KMS-11 (cell line): ENCODE measurements around the gene NDUFA7.
"Not testable (repeated sequence)": the region's sequence is repeated elsewhere in the genome, so short reads cannot be mapped to it uniquely, and the experiment has no call there.

Experiments used
- H2AFZ ChIP-seq: fragments of 200-600 bp; sonication (generic); 2 replicates; pipeline ENCODE4 v1.6.1; 2016; ENCODE audit warnings: antibody characterized with exemption, mixed run types, low read depth
- H3K27ac ChIP-seq: fragments of 200-600 bp; sonication (generic); 2 replicates; pipeline ENCODE4 v1.6.1; 2016; ENCODE audit warnings: mild to moderate bottlenecking, mixed run types
- H3K27me3 ChIP-seq: fragments of 200-600 bp; sonication (generic); 2 replicates; pipeline ENCODE4 v1.6.1; 2017; ENCODE audit warnings: mild to moderate bottlenecking, low read depth, mixed run types, moderate library complexity; ENCODE audit not compliant: insufficient read depth
- H3K36me3 ChIP-seq: fragments of 200-600 bp; sonication (generic); 2 replicates; pipeline ENCODE4 v1.6.1; 2017; ENCODE audit warnings: mild to moderate bottlenecking, mixed run types; ENCODE audit not compliant: insufficient read depth
- H3K4me1 ChIP-seq: fragments of 200-600 bp; sonication (generic); 2 replicates; pipeline ENCODE4 v1.6.1; 2016; ENCODE audit warnings: mild to moderate bottlenecking, low read depth, mixed run types; ENCODE audit not compliant: poor library complexity, severe bottlenecking
- H3K4me2 ChIP-seq: fragments of 200-600 bp; sonication (generic); 2 replicates; pipeline ENCODE4 v1.7.0; 2016; ENCODE audit warnings: mild to moderate bottlenecking, mixed run types
- H3K4me3 ChIP-seq: fragments of 200-600 bp; sonication (generic); IDR thresholded peaks from 2 replicates; pipeline ENCODE4 v1.6.1; 2017; ENCODE audit warnings: low read depth, low read length, mixed read lengths; ENCODE audit not compliant: insufficient read depth
- H3K79me2 ChIP-seq: fragments of 200-600 bp; sonication (generic); 2 replicates; pipeline ENCODE4 v1.6.1; 2016; ENCODE audit warnings: low read depth, mixed run types; ENCODE audit not compliant: insufficient read depth
- H3K9ac ChIP-seq: fragments of 200-600 bp; sonication (generic); 2 replicates; pipeline ENCODE4 v1.6.1; 2016; ENCODE audit warnings: mild to moderate bottlenecking, mixed run types
- H4K20me1 ChIP-seq: fragments of 200-600 bp; sonication (generic); 2 replicates; pipeline ENCODE4 v1.6.1; 2016; ENCODE audit warnings: mild to moderate bottlenecking, mixed run types; ENCODE audit not compliant: insufficient read depth
- CTCF ChIP-seq: fragments of 200-600 bp; sonication (generic); conservative IDR thresholded peaks from 2 replicates; pipeline ENCODE4 v1.6.1; 2017; ENCODE audit warnings: low read depth, mild to moderate bottlenecking, antibody characterized with exemption, low read length, moderate library complexity, mixed read lengths

Gene NDUFA7

GRCh38 chr19:8305798-8306197, 15.4 kb downstream of the NDUFA7 start:
- Histone ChIP-seq H3K36me3 (no peaks in the 10 kb centered on the region), H3K27ac (no peak overlapping the region), H3K9ac (no peak overlapping the region), H3K79me2 (peaks cover 40% of the 10 kb centered on the region), H3K4me2 (no peak overlapping the region; the same call in 1 of the 2 replicates), H3K4me3 (no peak overlapping the region), H3K27me3 (no peaks in the 10 kb centered on the region), H3K4me1 (peaks cover 15% of the 10 kb centered on the region), H4K20me1 (no peaks in the 10 kb centered on the region), H2AFZ (no peak overlapping the region)
- no peak for TF ChIP-seq CTCF

- no peak overlapping the region for H3K4me3 ChIP-seq
- no peak overlapping the region for H3K4me2 ChIP-seq
- H3K4me1 ChIP-seq, result peaks cover 15% of the 10 kb centered on the region
These were observed 16.1 kb downstream of the NDUFA7 start for GRCh38 chr19:8304841-8305621.

GRCh38 chr19:8302734-8303133, 18.4 kb downstream of the NDUFA7 start:
- Histone ChIP-seq H3K36me3 (no peaks in the 10 kb centered on the region), H3K4me2 (no peak overlapping the region), H3K4me1 (peaks cover 15% of the 10 kb centered on the region), H3K9ac (no peak overlapping the region), H3K27me3 (no peaks in the 10 kb centered on the region), H3K79me2 (peaks cover 35% of the 10 kb centered on the region), H4K20me1 (no peaks in the 10 kb centered on the region), H3K27ac (no peak overlapping the region), H2AFZ (no peak overlapping the region), H3K4me3 (no peak overlapping the region)
- no peak for TF ChIP-seq CTCF

More at GRCh38 chr19:8304841-8305621, 16.1 kb downstream of the NDUFA7 start:
- peaks cover 40% of the 10 kb centered on the region for H3K79me2 ChIP-seq
- no peaks in the 10 kb centered on the region for H4K20me1 ChIP-seq
- H2AFZ ChIP-seq, result no peak overlapping the region
- H3K27ac ChIP-seq, result no peak overlapping the region
- no peak for TF ChIP-seq CTCF
- H3K27me3 ChIP-seq, result no peaks in the 10 kb centered on the region
- H3K36me3 ChIP-seq, result no peaks in the 10 kb centered on the region
- no peak overlapping the region for H3K9ac ChIP-seq

GRCh38 chr19:8302357-8302691, 18.9 kb downstream of the NDUFA7 start:
- Histone ChIP-seq H3K79me2 (peaks cover 31% of the 10 kb centered on the region), H3K27ac (no peak overlapping the region), H3K27me3 (no peaks in the 10 kb centered on the region), H3K4me1 (peaks cover 15% of the 10 kb centered on the region), H3K4me3 (no peak overlapping the region), H4K20me1 (no peaks in the 10 kb centered on the region), H3K9ac (no peak overlapping the region), H3K36me3 (no peaks in the 10 kb centered on the region), H3K4me2 (no peak overlapping the region), H2AFZ (no peak overlapping the region)
- TF ChIP-seq CTCF, result no peak

- not testable (repeated sequence) for H3K27ac ChIP-seq, H4K20me1 ChIP-seq, H3K4me3 ChIP-seq, H3K4me1 ChIP-seq, H2AFZ ChIP-seq, H3K27me3 ChIP-seq, H3K9ac ChIP-seq, H3K4me2 ChIP-seq, H3K36me3 ChIP-seq, H3K79me2 ChIP-seq
These were observed 29.8 kb downstream of the NDUFA7 start for GRCh38 chr19:8291337-8291736.

- not testable (repeated sequence) for H3K27me3 ChIP-seq
These were observed 44.7 kb downstream of the NDUFA7 start for GRCh38 chr19:8276508-8276907.

More at GRCh38 chr19:8276508-8276907, 44.7 kb downstream of the NDUFA7 start:
- not testable (repeated sequence) for H4K20me1 ChIP-seq, H3K36me3 ChIP-seq, H3K79me2 ChIP-seq, H3K4me3 ChIP-seq, H3K4me1 ChIP-seq, H3K4me2 ChIP-seq, H2AFZ ChIP-seq, H3K27ac ChIP-seq, H3K9ac ChIP-seq
